Left renal pelvis (tissue), 4 donors: Measurements from ENCODE around the gene ALG1. TPM values are rescaled to one million over a fixed set of nuclear protein-coding genes. Genes with fewer than 3 reads are reported as not detected.
"Not testable (repeated sequence)": the region's sequence is repeated elsewhere in the genome, so short reads cannot be mapped to it uniquely, and the experiment has no call there.

Experiments used
- DNase-seq, 4 donors: peaks; one replicate each; pipeline ENCODE4 v3.0.0-alpha.2; 2013; ENCODE audit warnings: low read depth in 4 of 4, low spot score in 3 of 4
- polyA plus RNA-seq, 4 donors: library from polyadenylated mRNA; unstranded; fragments of 120-200 nt; gene quantifications; one replicate each; pipeline ENCODE4 v1.2.1, GENCODE V29; 2013; ENCODE audit not compliant: insufficient read length in 4 of 4

The ALG1 gene
- polyA plus RNA-seq, 4 donors = 15.4 to 25.0 (median 22.5) TPM

DNA sequence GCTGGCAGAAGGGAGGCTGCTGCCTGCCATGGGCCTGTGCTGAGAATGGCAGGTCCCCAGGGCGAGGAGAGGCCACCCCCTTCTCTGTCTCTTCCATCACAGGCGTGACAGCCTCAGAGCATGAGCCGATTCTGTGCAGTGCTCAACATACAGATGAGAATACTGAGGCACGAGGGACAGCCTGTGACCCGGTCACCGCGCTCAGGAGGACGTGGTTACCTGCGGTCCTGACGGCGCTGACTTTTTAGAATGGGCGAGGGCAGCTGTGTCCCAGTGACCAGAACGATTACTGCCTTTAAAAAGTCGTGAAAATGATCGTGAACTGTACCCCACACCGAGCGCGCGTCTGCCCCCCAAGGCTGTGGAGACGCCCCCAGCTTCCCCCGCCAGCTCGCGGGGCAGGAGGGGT, 25.4 kb downstream of the ALG1 start:
- DNase-seq = not testable (repeated sequence)

- DNase-seq = peak; percentile 91 to 96 (median 94)
Observed at GRCh38 chr16:5097470-5098220, 26.0 kb downstream of the ALG1 start, which contains the start of gene EEF2KMT. TSS of gene EEF2KMT (minus strand) at chr16:5097795. CDS start at chr16:5097739, 56 bp downstream.

DNA sequence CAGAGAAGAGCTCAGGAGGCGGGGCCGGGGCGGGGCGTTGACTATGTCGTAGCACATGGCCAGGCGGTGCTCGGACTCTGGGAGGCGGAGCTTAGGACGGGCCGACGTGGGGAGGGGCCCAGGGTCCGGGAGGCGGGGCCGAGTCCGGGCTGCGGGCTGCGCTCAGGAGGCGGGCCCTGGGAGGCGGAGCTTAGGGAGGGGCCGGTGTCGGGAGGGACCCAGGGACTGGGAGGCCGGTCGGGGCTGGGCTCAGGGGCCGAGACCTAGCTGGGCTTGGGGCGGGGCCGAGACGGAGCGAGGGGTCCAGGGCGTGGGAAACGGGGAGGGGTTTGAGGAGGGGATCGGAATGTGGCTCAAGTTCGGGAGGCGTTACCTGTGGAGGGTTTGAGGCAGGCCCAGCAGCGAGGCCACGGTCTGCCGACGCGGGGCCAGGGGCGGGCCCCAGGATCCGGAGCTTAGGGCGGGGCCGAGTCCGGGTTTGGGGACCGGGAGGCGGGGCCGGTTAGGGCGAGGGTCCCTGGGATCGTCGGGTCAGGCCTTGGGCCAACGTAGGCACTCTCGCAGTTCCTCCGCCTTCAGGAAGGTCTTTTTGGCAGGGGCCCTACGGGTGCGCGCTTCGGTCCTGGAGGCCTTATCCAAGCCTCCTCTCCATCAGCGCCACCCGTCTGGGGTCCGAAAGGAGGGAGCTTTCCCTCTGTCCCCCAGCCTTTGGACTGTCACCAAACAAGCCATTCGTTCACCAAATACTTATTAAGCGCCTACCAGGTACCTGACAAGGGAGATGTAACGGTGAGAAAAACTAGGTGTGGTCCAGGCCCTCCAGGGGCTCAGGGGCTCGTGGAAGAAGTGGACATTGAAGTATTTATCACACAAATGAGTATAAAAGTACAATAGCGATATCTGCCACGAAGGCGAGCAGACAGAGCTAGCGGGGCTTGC, 26.8 kb downstream of the ALG1 start:
- DNase-seq = peak; percentile 41 to 55 (median 46)

GRCh38 chr16:5099174-5099573, 27.5 kb downstream of the ALG1 start:
- DNase-seq = not testable (repeated sequence)

GRCh38 chr16:5103296-5104032, 31.8 kb downstream of the ALG1 start:
- not testable (repeated sequence) for DNase-seq

GRCh38 chr16:5105039-5105438, 33.4 kb downstream of the ALG1 start:
- DNase-seq = not testable (repeated sequence)

DNA sequence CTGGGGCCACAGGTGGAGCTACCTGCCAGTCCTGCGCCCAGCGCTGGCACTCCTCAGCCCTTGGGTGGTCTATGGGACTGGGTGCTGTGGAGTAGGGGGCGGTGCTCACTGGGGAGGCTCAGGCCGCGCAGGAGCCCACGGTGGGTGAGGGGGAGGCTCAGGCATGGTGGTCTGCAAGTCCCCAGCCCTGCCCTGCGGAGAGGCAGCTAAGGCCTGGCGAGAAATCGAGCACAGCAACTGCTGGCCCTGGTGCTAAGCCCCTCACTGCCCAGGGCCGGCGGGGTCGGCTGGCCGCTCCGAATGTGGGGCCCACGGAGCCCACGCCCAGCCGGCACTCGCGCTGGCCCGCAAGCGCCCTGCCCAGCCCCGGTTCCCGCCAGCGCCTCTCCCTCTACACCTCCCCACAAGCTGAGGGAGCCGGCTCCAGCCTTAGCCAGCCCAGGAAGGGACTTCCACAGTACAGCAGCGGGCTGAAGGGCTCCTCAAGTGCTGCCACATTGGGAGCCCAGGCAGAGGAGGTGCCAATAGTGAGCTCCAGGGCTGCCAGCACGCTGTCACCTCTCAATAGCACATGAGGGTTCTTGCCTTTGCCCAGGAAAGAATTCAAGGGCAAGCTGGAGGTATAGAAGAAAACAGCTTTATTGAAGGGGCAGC, 37.0 kb downstream of the ALG1 start:
- DNase-seq = no peak

- DNase-seq = not testable (repeated sequence)
Observed at GRCh38 chr16:5110933-5111332, 39.3 kb downstream of the ALG1 start.

DNA sequence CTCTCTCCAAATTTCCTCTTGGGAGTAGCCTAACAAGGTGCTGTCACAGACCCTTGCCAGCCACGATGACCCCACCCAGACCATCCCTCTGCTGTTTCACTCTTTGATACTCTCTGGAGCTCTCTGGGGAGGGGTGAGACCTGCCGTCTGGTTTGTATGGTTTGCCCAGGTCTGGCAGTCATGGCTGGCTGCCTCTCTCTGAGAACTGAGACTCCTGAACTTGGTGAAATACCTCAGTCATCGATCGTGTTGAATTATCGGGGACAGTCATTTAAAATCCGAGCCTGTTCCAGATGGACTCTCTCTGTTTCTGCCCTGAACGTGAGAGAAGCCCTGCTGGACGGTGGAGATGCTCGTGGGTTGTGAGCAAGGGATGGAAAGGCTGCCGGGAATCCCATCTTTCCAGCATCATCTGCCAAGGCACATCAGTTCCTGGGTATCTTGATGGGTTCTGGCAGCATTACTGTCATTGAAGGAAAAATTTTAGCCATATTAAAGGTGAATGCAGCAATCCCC, 45.2 kb downstream of the ALG1 start:
- DNase-seq = not testable (repeated sequence)

GRCh38 chr16:5117300-5118087, 45.9 kb downstream of the ALG1 start:
- DNase-seq = not testable (repeated sequence)

GRCh38 chr16:5131467-5132004, 59.9 kb downstream of the ALG1 start:
- DNase-seq = not testable (repeated sequence)

DNA sequence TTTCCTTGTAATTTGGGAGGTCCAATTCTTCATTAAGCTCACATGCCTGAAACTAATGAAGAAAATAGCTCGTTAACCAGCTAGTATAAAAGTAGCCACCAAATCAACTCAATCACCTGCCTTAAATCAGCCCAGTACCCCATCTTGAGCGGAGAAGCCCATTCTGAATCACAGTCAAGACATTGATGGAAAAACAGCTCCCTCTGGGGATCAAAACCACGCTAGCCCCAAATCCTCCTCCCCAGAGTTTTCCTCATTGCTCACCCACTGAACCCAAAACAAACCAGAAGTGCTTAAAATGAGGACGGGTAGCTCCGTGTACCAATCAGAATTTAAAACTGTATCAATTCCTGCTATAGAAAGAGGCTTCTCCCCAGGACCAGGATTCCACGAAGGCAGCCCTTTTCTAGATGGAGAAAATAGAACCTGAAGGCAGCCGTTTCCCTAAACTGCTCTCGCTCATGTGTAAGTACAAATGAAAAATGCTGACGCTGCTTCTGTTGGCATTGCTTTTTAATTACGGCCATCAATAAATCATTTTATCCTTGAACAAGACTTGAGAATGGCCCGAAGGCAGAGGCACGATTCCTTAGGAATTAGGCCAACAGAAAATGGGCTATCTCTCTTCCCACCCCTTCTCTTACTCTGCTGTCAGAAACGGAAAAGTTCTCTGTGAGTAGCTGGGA, 61.4 kb downstream of the ALG1 start:
- DNase-seq = not testable (repeated sequence)

DNA sequence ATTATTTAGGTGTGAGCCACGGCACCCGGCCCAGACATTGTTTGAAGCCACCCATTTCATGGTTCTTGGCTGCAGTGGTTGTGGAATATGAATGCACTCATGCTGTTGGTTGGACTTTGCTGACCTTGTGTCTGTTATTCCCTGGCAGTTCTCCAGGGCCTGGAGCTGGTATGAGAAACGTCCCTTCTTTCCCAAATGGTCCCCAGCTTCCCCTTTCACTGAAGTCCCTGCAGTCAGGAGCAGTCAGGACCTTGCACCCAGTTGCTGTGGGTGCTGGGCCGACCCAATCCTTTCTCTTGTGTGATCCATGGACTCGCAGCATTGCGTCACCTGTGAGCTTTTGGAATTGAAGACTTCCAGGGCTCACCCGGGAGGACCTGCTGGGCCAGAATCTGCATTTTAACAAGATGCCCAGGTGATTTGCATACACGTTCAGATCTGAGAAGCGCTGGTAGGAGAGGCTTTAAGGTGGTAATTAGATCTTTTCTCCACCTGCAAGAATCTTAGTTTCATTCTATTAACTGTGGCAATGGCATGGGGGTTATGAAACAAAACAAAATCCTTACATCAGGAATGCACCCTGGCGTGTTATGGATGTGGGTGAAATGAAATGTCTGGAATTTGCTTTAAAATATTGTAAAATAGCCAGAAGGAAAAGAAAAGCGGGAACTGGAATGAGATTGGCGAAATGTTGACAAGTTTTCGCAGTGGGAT, 63.3 kb downstream of the ALG1 start:
- DNase-seq = not testable (repeated sequence)

Other genes with a start within 250 kb of the ALG1 start
- 100 to 1,000 TPM in 3 of 4 donors, 10 to 100 TPM in 1; 70.6 to 150 (median 140) TPM for gene GLYR1, start 224.6 kb upstream of the ALG1 start, polyA plus RNA-seq
- 10 to 100 TPM; 22.2 to 36.5 (median 32.5) TPM for gene UBN1, start 224.4 kb upstream of the ALG1 start, polyA plus RNA-seq
- gene PPL, start 134.7 kb upstream of the ALG1 start, polyA plus RNA-seq = 10 to 100 TPM in 3 of 4 donors, 1 to 10 TPM in 1; 3.7 to 40.1 (median 28.3) TPM
- under 1 TPM; 0.13 to 0.38 (median 0.16) TPM for gene SEC14L5, start 113.5 kb upstream of the ALG1 start, polyA plus RNA-seq
- 10 to 100 TPM in 1 of 4 donors, 1 to 10 TPM in 3; 5.3 to 15.5 (median 9.0) TPM for gene NAGPA, start 37.9 kb upstream of the ALG1 start, polyA plus RNA-seq
- 1 to 10 TPM; 3.7 to 7.8 (median 5.9) TPM for gene C16orf89, start 5.9 kb upstream of the ALG1 start, polyA plus RNA-seq
- 10 to 100 TPM; 10.7 to 16.2 (median 13.5) TPM for gene EEF2KMT, start 26.0 kb downstream of the ALG1 start, polyA plus RNA-seq